ENCODE results near the gene TFDP2. TPM values are rescaled to one million over a fixed set of nuclear protein-coding genes. Genes with fewer than 3 reads are reported as not detected.

TFDP2 gene
- total and polyA plus RNA-seq, 7 donors: 5.5 to 46.9 (median 29.7) TPM

GRCh38 chr3:142118911-142119310, 30.4 kb downstream of the TFDP2 start:
- H3K27me3 ChIP-seq (ENCODE audit: insufficient read depth in 3 of 3, low read length in 2 of 3): no peaks in the 10 kb centered on the region
- no peak overlapping the region for H3K27ac ChIP-seq
- H3K4me1 ChIP-seq: peaks cover 5% of the 10 kb centered on the region
- DNase-seq: no peak
- H3K36me3 ChIP-seq (ENCODE audit: insufficient read depth in 1 of 2, low read depth in 1 of 2): no peaks in the 10 kb centered on the region
- TF ChIP-seq, protein P1, sequence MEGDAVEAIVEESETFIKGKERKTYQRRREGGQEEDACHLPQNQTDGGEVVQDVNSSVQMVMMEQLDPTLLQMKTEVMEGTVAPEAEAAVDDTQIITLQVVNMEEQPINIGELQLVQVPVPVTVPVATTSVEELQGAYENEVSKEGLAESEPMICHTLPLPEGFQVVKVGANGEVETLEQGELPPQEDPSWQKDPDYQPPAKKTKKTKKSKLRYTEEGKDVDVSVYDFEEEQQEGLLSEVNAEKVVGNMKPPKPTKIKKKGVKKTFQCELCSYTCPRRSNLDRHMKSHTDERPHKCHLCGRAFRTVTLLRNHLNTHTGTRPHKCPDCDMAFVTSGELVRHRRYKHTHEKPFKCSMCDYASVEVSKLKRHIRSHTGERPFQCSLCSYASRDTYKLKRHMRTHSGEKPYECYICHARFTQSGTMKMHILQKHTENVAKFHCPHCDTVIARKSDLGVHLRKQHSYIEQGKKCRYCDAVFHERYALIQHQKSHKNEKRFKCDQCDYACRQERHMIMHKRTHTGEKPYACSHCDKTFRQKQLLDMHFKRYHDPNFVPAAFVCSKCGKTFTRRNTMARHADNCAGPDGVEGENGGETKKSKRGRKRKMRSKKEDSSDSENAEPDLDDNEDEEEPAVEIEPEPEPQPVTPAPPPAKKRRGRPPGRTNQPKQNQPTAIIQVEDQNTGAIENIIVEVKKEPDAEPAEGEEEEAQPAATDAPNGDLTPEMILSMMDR (IDR thresholded peaks at IDR 0.05): no peak
- no peak overlapping the region for H3K4me3 ChIP-seq
- 87 to 94% (median 90%) methylated on average over 3 of the region's 3 CpGs for WGBS, 3 donors
- H3K9me3 ChIP-seq: no peaks in the 10 kb centered on the region
- intact Hi-C loops (cut with DNase I): no loop called here
- no peak for ATAC-seq

GRCh38 chr3:142117056-142117851, 32.1 kb downstream of the TFDP2 start:
- TF ChIP-seq, protein P1 (IDR thresholded peaks at IDR 0.05): no peak
- Histone ChIP-seq H3K27me3 (ENCODE audit: insufficient read depth in 3 of 3, low read length in 2 of 3) (no peaks in the 10 kb centered on the region), H3K4me1 (peaks cover 5% of the 10 kb centered on the region), H3K9me3 (peaks cover 3% of the 10 kb centered on the region), H3K27ac (no peak overlapping the region), H3K4me3 (no peak overlapping the region), H3K36me3 (ENCODE audit: insufficient read depth in 1 of 2, low read depth in 1 of 2) (no peaks in the 10 kb centered on the region)
- intact Hi-C loops (cut with DNase I): no loop called here
- ATAC-seq (no peak), DNase-seq (no peak)
- 91 to 93% (median 91%) methylated on average over 8 of the region's 8 CpGs for WGBS, 3 donors

GRCh38 chr3:142115867-142116668, 33.3 kb downstream of the TFDP2 start:
- Histone ChIP-seq H3K27ac (no peak overlapping the region), H3K9me3 (peaks cover 4% of the 10 kb centered on the region), H3K36me3 (ENCODE audit: insufficient read depth in 1 of 2, low read depth in 1 of 2) (no peaks in the 10 kb centered on the region), H3K27me3 (ENCODE audit: insufficient read depth in 3 of 3, low read length in 2 of 3) (no peaks in the 10 kb centered on the region), H3K4me1 (peaks cover 5% of the 10 kb centered on the region), H3K4me3 (no peak overlapping the region)
- ATAC-seq: no peak
- TF ChIP-seq, protein P1 (IDR thresholded peaks at IDR 0.05): no peak
- no peak for DNase-seq
- 93 to 96% (median 94%) methylated on average over 4 of the region's 4 CpGs for WGBS, 3 donors
- intact Hi-C loops (cut with DNase I): no loop called here

DNA sequence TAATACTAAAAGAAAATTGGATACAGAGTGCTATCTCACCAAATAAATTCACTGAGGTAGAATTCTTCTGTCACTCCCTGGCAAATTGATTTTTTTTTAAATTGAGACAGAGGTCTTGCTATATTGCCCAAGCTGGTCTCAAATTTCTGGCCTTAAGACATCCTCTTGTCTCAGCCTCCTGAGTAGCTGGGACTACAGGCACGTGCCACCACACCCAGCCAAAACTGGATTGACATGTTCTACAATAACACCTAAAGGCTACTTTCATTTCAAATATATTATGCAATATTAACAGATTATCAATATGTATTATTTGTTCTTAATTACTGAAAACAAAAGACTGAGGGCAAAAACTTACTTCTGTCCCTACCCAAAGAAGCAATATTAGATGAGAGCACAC, 36.7 kb downstream of the TFDP2 start:
- DNase-seq: no peak
- no peak for ATAC-seq
- H3K36me3 ChIP-seq (ENCODE audit: insufficient read depth in 1 of 2, low read depth in 1 of 2): no peaks in the 10 kb centered on the region
- H3K4me3 ChIP-seq: no peak overlapping the region
- intact Hi-C loops (cut with DNase I): no loop called here
- 87 to 100% (median 97%) methylated on average over 1 of the region's 1 CpG for WGBS, 3 donors
- H3K27me3 ChIP-seq (ENCODE audit: insufficient read depth in 3 of 3, low read length in 2 of 3): no peaks in the 10 kb centered on the region
- H3K27ac ChIP-seq: no peak overlapping the region
- TF ChIP-seq, protein P1 (IDR thresholded peaks at IDR 0.05): no peak
- no peaks in the 10 kb centered on the region for H3K4me1 ChIP-seq
- H3K9me3 ChIP-seq: peaks cover 4% of the 10 kb centered on the region

Data from psoas muscle (tissue), 8 donors.